ENCODE data around the gene TBC1D9B. TPM values are rescaled to one million over a fixed set of nuclear protein-coding genes. Genes with fewer than 3 reads are reported as not detected.
A peak's percentile ranks its signal among the peaks of the same experiment; 100 is the strongest.

The TBC1D9B gene
- total and polyA plus RNA-seq, 9 of the 15 experiments (the other 6 are each of a cell fraction or from before 2014, with no cell fraction given), result 2.9 to 59.1 (median 33.5) TPM

GRCh38 chr5:179820483-179821297 lies 87.0 kb downstream of the TBC1D9B start, which contains the start of gene SQSTM1 (continued):
- TF ChIP-seq ATF4 (CRISPR knock-in tag; IDR thresholded peaks at IDR 0.05) (0 out of 2 replicates have a peak, but pooled peaks have one; percentile 25), MCM2 (IDR thresholded peaks at IDR 0.05; ENCODE audit: low read depth) (no peak), JUN (IDR thresholded peaks at IDR 0.05; ENCODE audit: borderline replicate concordance, low read depth, low read length) (no peak), JUN (CRISPR knock-in tag; IDR thresholded peaks at IDR 0.05; ENCODE audit: borderline replicate concordance) (peak; percentile 27; the same call in 1 of the 2 replicates), LARP7 (IDR thresholded peaks at IDR 0.05) (peak; percentile 84), CBX5 (IDR thresholded peaks at IDR 0.05; ENCODE audit: borderline replicate concordance, low read depth) (no peak), ATF7 (IDR thresholded peaks at IDR 0.05) (peak; percentile 71), ZC3H8 (IDR thresholded peaks at IDR 0.05) (no peak), SAFB2 (IDR thresholded peaks at IDR 0.05; ENCODE audit: borderline replicate concordance, low read depth, low read length, severe bottlenecking) (no peak), CREB1 (IDR thresholded peaks at IDR 0.05) (peak; percentile 52), CREB1 (CRISPR knock-in tag; IDR thresholded peaks at IDR 0.05) (peak; percentile 72; the same call in 1 of the 2 replicates), CC2D1A (IDR thresholded peaks at IDR 0.05) (no peak), SMARCA5 (IDR thresholded peaks at IDR 0.05) (no peak), FOSL1 (tag; conservative IDR thresholded peaks at IDR 0.05) (peak; percentile 10; the same call in 1 of the 2 replicates), ARID1B (IDR thresholded peaks at IDR 0.05) (peak; percentile 74), GTF2E2 (tag; IDR thresholded peaks at IDR 0.05) (peak; percentile 98), MXI1 (IDR thresholded peaks at IDR 0.05; ENCODE audit: low read depth, low read length) (no peak), GATAD2A (IDR thresholded peaks at IDR 0.05) (peak; percentile 97)
- TF ChIP-seq, protein P1, sequence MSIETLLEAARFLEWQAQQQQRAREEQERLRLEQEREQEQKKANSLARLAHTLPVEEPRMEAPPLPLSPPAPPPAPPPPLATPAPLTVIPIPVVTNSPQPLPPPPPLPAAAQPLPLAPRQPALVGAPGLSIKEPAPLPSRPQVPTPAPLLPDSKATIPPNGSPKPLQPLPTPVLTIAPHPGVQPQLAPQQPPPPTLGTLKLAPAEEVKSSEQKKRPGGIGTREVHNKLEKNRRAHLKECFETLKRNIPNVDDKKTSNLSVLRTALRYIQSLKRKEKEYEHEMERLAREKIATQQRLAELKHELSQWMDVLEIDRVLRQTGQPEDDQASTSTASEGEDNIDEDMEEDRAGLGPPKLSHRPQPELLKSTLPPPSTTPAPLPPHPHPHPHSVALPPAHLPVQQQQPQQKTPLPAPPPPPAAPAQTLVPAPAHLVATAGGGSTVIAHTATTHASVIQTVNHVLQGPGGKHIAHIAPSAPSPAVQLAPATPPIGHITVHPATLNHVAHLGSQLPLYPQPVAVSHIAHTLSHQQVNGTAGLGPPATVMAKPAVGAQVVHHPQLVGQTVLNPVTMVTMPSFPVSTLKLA (conservative IDR thresholded peaks at IDR 0.05), result peak; percentile 30 to 51; a peak in 3 of 4 replicates
- TF ChIP-seq, protein P2, sequence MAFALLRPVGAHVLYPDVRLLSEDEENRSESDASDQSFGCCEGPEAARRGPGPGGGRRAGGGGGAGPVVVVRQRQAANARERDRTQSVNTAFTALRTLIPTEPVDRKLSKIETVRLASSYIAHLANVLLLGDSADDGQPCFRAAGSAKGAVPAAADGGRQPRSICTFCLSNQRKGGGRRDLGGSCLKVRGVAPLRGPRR (CRISPR knock-in tag; IDR thresholded peaks at IDR 0.05), result peak; percentile 64; the same call in 1 of the 2 replicates
- TF ChIP-seq, protein P3, sequence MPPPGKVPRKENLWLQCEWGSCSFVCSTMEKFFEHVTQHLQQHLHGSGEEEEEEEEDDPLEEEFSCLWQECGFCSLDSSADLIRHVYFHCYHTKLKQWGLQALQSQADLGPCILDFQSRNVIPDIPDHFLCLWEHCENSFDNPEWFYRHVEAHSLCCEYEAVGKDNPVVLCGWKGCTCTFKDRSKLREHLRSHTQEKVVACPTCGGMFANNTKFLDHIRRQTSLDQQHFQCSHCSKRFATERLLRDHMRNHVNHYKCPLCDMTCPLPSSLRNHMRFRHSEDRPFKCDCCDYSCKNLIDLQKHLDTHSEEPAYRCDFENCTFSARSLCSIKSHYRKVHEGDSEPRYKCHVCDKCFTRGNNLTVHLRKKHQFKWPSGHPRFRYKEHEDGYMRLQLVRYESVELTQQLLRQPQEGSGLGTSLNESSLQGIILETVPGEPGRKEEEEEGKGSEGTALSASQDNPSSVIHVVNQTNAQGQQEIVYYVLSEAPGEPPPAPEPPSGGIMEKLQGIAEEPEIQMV (tag; conservative IDR thresholded peaks at IDR 0.05; ENCODE audit: low read depth), result 0 out of 2 replicates have a peak, but pooled peaks have one; percentile 20
- TF ChIP-seq, protein P4, sequence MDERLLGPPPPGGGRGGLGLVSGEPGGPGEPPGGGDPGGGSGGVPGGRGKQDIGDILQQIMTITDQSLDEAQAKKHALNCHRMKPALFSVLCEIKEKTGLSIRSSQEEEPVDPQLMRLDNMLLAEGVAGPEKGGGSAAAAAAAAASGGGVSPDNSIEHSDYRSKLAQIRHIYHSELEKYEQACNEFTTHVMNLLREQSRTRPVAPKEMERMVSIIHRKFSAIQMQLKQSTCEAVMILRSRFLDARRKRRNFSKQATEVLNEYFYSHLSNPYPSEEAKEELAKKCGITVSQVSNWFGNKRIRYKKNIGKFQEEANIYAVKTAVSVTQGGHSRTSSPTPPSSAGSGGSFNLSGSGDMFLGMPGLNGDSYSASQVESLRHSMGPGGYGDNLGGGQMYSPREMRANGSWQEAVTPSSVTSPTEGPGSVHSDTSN (CRISPR knock-in tag; IDR thresholded peaks at IDR 0.05; ENCODE audit: low read depth), result no peak
- TF ChIP-seq, protein P4 (tag; conservative IDR thresholded peaks at IDR 0.05; ENCODE audit: low read depth), result no peak

All from K562 (cell line).